SU-DHL-6 (cell line): ENCODE measurements around the gene FBXO11.

Experiments
- H2AFZ ChIP-seq: fragments of 200-600 bp; sonication (generic); 2 replicates; pipeline ENCODE4 v1.6.1; 2014; ENCODE audit warnings: low read depth, mild to moderate bottlenecking, moderate library complexity, mixed read lengths, antibody characterized with exemption, low read length; ENCODE audit not compliant: severe bottlenecking
- H3F3A ChIP-seq: fragments of 200-600 bp; shearing (Covaris generic); 2 replicates; pipeline ENCODE4 v1.6.0; 2016; ENCODE audit warnings: antibody characterized with exemption, mild to moderate bottlenecking; ENCODE audit not compliant: insufficient read depth
- H3K27ac ChIP-seq: fragments of 200-600 bp; sonication (generic); 2 replicates; pipeline ENCODE4 v1.5.1; 2016; ENCODE audit warnings: low read depth, mild to moderate bottlenecking, low read length, moderate library complexity, mixed read lengths
- H3K27me3 ChIP-seq: fragments of 200-600 bp; sonication (generic), shearing (Covaris generic); 2 replicates; pipeline ENCODE4 v1.6.0; 2014; ENCODE audit warnings: mild to moderate bottlenecking, low read length
- H3K36me3 ChIP-seq: fragments of 200-600 bp; sonication (generic); 2 replicates; pipeline ENCODE4 v1.6.1; 2014; ENCODE audit warnings: mild to moderate bottlenecking, low read length, mixed read lengths
- H3K4me2 ChIP-seq: fragments of 300-600, 200-600 bp; shearing (Covaris generic), sonication (generic); 2 replicates; pipeline ENCODE4 v1.6.0; 2014; ENCODE audit warnings: low read length, low read depth, mild to moderate bottlenecking; ENCODE audit not compliant: poor library complexity, severe bottlenecking
- H3K4me3 ChIP-seq: fragments of 200-600 bp; sonication (generic); 2 replicates; pipeline ENCODE4 v1.5.1; 2014; ENCODE audit warnings: antibody characterized with exemption, low read length, mild to moderate bottlenecking, mixed read lengths; ENCODE audit not compliant: insufficient read depth, poor library complexity, severe bottlenecking
- H3K79me2 ChIP-seq: fragments of 200-600 bp; sonication (generic); 2 replicates; pipeline ENCODE4 v1.6.1; 2014; ENCODE audit warnings: mild to moderate bottlenecking, low read length, moderate library complexity; ENCODE audit not compliant: insufficient read depth
- H3K9ac ChIP-seq: fragments of 200-600 bp; sonication (generic); 2 replicates; pipeline ENCODE4 v1.7.0; 2014; ENCODE audit warnings: mild to moderate bottlenecking, low read length
- H3K9me2 ChIP-seq: fragments of 200-600 bp; sonication (generic); replicated peaks from 2 replicates; pipeline ENCODE4 v1.6.1; 2014; ENCODE audit warnings: low read length; ENCODE audit not compliant: insufficient read depth
- H3K9me3 ChIP-seq: fragments of 200-600 bp; sonication (generic); 2 replicates; pipeline ENCODE4 v1.6.1; 2014; ENCODE audit warnings: low read length, mixed read lengths; ENCODE audit not compliant: insufficient read depth
- H4K20me1 ChIP-seq: fragments of 200-600 bp; sonication (generic); 2 replicates; pipeline ENCODE4 v1.6.1; 2014; ENCODE audit warnings: low read depth, mild to moderate bottlenecking, antibody characterized with exemption, low read length, moderate library complexity, mixed read lengths
- CTCF ChIP-seq: fragments of 200-600 bp; sonication (generic); IDR thresholded peaks from one replicate; pipeline ENCODE4 v1.5.1; 2017; ENCODE audit warnings: antibody characterized with exemption, mild to moderate bottlenecking, low read length, moderate library complexity; ENCODE audit not compliant: insufficient read depth, poor library complexity, severe bottlenecking
- EZH2phosphoT487 ChIP-seq: fragments of 200-600 bp; sonication (generic), shearing (Covaris generic); conservative IDR thresholded peaks from 2 replicates; pipeline ENCODE4 v1.6.1; 2018; ENCODE audit warnings: mild to moderate bottlenecking, antibody characterized with exemption, low read length, moderate library complexity, mixed read lengths

Gene FBXO11

GRCh38 chr2:47779426-47779790, 126.9 kb downstream of the FBXO11 start:
- Histone ChIP-seq H3K9me2 (no peaks in the 10 kb centered on the region), H3K4me2 (no peak overlapping the region), H3K9me3 (no peaks in the 10 kb centered on the region), H2AFZ (no peak overlapping the region), H3K36me3 (0 out of 2 replicates have a peak, but pooled peaks cover under 1% of the 10 kb centered on the region), H3K4me3 (no peak overlapping the region), H4K20me1 (0 out of 2 replicates have a peak, but pooled peaks cover 3% of the 10 kb centered on the region), H3F3A (peaks cover 54% of the 10 kb centered on the region), H3K79me2 (peaks cover 25% of the 10 kb centered on the region), H3K27ac (no peak overlapping the region), H3K27me3 (no peaks in the 10 kb centered on the region), H3K9ac (no peak overlapping the region)
- TF ChIP-seq EZH2phosphoT487 (no peak), CTCF (no peak)

GRCh38 chr2:47778698-47779425, 127.4 kb downstream of the FBXO11 start:
- no peak overlapping the region for H3K4me3 ChIP-seq
- H4K20me1 ChIP-seq, result no peaks in the 10 kb centered on the region
- no peak overlapping the region for H2AFZ ChIP-seq
- no peaks in the 10 kb centered on the region for H3K27me3 ChIP-seq
- no peak overlapping the region for H3K27ac ChIP-seq
- H3F3A ChIP-seq, result peaks cover 54% of the 10 kb centered on the region
- H3K9me3 ChIP-seq, result no peaks in the 10 kb centered on the region
- no peaks in the 10 kb centered on the region for H3K36me3 ChIP-seq
- H3K9me2 ChIP-seq, result no peaks in the 10 kb centered on the region
- H3K9ac ChIP-seq, result no peak overlapping the region
- H3K79me2 ChIP-seq, result peaks cover 20% of the 10 kb centered on the region
- TF ChIP-seq CTCF (no peak), EZH2phosphoT487 (no peak)
- H3K4me2 ChIP-seq, result no peak overlapping the region

DNA sequence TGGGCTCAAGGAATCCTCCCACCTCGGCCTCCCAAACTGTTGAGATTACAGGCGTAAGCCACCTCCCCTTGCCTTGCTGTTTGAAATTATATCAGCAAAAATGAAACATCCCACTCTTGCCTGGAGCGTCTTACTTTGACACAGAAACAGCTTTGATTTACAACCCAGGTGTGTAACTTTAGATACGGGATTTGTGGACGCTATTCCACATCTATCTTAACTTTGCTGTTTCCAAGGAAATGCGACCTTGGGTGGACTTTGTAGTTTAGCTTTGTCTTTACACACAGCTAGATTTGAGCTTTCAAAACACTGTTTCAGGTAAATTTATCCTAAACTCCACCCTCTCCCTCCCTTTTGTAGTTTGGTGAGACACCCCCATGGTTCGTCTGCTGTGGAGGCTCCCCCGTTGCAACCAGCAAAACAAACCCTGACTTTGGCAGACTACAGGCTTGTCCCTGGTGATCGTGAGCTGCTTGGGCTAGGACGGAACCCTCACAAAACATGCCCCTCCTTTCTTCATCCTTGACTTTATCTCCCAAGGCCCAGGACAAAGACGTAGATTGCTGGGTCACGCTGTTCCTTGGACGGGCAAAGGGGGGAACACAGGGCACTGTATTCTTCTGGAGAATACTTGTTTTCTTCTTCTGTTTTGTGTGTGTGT, 128.9 kb downstream of the FBXO11 start:
- Histone ChIP-seq H3K36me3 (no peaks in the 10 kb centered on the region), H3K4me2 (no peak overlapping the region), H3K4me3 (no peak overlapping the region), H3K9ac (no peak overlapping the region), H3K27ac (no peak overlapping the region), H3K9me3 (no peaks in the 10 kb centered on the region), H3F3A (peaks cover 48% of the 10 kb centered on the region), H2AFZ (no peak overlapping the region), H3K9me2 (no peaks in the 10 kb centered on the region), H3K27me3 (no peaks in the 10 kb centered on the region), H3K79me2 (peaks cover 16% of the 10 kb centered on the region; the same call in 1 of the 2 replicates), H4K20me1 (no peaks in the 10 kb centered on the region)
- TF ChIP-seq CTCF (no peak), EZH2phosphoT487 (no peak)
